Measurements from ENCODE around the gene ADGRL1.
A peak's percentile ranks its signal among the peaks of the same experiment; 100 is the strongest.
"Not testable (repeated sequence)": the region's sequence is repeated elsewhere in the genome, so short reads cannot be mapped to it uniquely, and the experiment has no call there.

The ADGRL1 gene

GRCh38 chr19:14209401-14209800 lies 3.4 kb upstream of the ADGRL1 start:
- H3K4me1 ChIP-seq (ENCODE audit: control insufficient read depth, insufficient read depth, low read length); H3K27me3 ChIP-seq (ENCODE audit: control insufficient read depth, insufficient read depth, low read length); H3K9ac ChIP-seq (ENCODE audit: low read depth, low read length); H3K36me3 ChIP-seq (ENCODE audit: control insufficient read depth, insufficient read depth, low read length); H3K9me3 ChIP-seq (ENCODE audit: control insufficient read depth, insufficient read depth, low read length): not testable (repeated sequence)
- peak overlapping the region; percentile 46 for H3K4me3 ChIP-seq (ENCODE audit: low read depth, low read length)

DNA sequence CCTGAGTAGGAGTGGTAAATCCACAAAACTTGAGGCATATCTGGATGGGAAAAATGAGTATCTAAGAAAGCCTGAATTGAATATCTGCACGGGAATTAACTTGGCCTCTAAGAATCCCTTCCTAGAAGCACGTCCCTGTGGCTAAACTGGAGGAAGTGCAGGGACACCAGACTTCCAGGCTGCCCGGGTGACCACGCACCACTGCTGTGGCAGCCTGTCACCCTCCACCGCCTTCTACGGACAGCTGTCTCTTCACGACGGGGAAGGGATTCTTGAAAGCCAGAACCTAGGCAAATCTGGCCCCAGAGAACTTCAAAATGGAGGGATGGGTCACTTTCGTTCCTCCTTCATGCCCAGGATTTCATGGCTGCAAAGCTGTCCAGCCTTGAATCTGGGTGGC lies 2.5 kb upstream of the ADGRL1 start:
- H3K36me3 ChIP-seq (ENCODE audit: control insufficient read depth, insufficient read depth, low read length); H3K9ac ChIP-seq (ENCODE audit: low read depth, low read length); H3K27me3 ChIP-seq (ENCODE audit: control insufficient read depth, insufficient read depth, low read length); H3K4me1 ChIP-seq (ENCODE audit: control insufficient read depth, insufficient read depth, low read length); H3K9me3 ChIP-seq (ENCODE audit: control insufficient read depth, insufficient read depth, low read length); H3K4me3 ChIP-seq (ENCODE audit: low read depth, low read length): not testable (repeated sequence)

GRCh38 chr19:14207796-14208195 lies 1.8 kb upstream of the ADGRL1 start:
- not testable (repeated sequence) for H3K9ac ChIP-seq (ENCODE audit: low read depth, low read length); H3K36me3 ChIP-seq (ENCODE audit: control insufficient read depth, insufficient read depth, low read length); H3K4me1 ChIP-seq (ENCODE audit: control insufficient read depth, insufficient read depth, low read length); H3K9me3 ChIP-seq (ENCODE audit: control insufficient read depth, insufficient read depth, low read length); H3K27me3 ChIP-seq (ENCODE audit: control insufficient read depth, insufficient read depth, low read length)
- H3K4me3 ChIP-seq (ENCODE audit: low read depth, low read length), result peak overlapping the region; percentile 62

DNA sequence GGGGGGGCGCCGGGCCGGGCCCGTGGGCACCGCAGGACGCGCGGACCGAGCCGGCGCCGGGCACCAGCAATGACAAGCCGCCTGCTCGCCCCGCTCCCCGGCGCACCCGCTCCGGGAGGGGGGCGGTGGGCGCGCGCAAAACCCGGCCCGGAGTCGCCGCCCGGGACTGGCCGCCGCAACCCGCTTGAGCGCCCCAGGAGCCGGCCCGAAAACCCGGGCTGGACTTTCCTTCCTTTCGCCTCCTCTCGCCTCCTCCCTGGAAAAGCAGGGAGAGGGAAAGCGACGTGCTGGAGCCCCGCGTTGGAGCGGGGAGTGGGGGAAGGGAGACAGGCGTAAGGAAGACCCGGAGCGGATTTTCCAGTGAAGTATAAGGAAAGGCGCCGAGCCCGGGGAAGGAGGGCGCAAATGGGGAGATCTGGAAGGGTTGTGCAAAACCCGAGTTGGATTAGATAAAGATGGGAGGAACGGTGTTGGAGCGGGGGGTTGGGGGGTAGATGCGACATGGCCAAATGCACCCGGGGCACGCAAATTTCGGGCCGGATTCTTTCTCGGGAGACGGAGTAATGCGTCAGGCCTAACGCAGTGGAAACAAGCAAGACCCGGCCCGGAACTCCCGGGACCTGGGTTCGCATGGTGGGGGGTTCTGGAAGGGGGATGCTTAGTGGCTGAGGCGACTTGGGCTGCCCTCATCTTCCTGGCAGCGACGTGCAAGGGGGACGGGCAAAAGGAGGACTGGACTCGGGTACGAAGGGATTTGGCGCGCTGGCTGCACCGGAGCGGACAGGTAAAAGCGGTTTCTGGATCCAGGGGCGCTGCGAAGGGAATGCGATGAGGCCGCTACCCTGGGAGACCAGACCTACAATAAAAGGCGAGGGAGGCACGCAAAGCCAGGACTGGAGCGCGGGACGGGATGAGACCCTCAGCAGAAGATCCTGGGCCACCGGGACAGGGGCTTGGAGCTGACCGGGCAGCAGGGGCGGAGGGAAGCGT lies 1.1 kb upstream of the ADGRL1 start:
- H3K9me3 ChIP-seq (ENCODE audit: control insufficient read depth, insufficient read depth, low read length); H3K36me3 ChIP-seq (ENCODE audit: control insufficient read depth, insufficient read depth, low read length); H3K27me3 ChIP-seq (ENCODE audit: control insufficient read depth, insufficient read depth, low read length); H3K4me1 ChIP-seq (ENCODE audit: control insufficient read depth, insufficient read depth, low read length): not testable (repeated sequence)
- Histone ChIP-seq H3K4me3 (ENCODE audit: low read depth, low read length) (peak overlapping the region; percentile 62), H3K9ac (ENCODE audit: low read depth, low read length) (peak overlapping the region; percentile 37)

DNA sequence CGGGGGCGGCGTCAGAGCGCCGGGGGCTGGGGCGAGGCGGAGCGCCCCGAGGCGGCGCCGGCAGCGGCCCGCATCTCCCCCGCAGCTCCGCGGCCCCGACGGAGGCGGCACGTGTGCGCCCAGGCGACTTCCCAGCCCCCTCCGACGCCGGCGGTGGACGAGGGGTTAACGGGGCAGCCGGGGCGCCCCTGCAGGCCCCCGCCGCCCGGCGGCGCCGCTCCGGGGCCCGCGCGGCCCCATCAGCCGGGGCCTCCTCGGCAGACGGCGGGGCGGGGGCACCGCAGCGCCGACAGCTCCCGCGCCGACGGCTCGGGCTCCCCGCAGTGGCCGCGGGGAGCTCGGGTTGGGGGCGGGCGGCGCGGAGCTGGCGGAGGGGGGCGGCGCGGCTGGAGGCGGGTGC lies 339 bp upstream of the ADGRL1 start:
- not testable (repeated sequence) for H3K4me3 ChIP-seq (ENCODE audit: low read depth, low read length); H3K9me3 ChIP-seq (ENCODE audit: control insufficient read depth, insufficient read depth, low read length); H3K27me3 ChIP-seq (ENCODE audit: control insufficient read depth, insufficient read depth, low read length); H3K9ac ChIP-seq (ENCODE audit: low read depth, low read length); H3K4me1 ChIP-seq (ENCODE audit: control insufficient read depth, insufficient read depth, low read length); H3K36me3 ChIP-seq (ENCODE audit: control insufficient read depth, insufficient read depth, low read length)

- H3K9ac ChIP-seq (ENCODE audit: low read depth, low read length), result peak overlapping the region; percentile 47
- not testable (repeated sequence) for H3K36me3 ChIP-seq (ENCODE audit: control insufficient read depth, insufficient read depth, low read length); H3K4me1 ChIP-seq (ENCODE audit: control insufficient read depth, insufficient read depth, low read length)
Observed at GRCh38 chr19:14204676-14205451, 1.1 kb downstream of the ADGRL1 start.

DNA sequence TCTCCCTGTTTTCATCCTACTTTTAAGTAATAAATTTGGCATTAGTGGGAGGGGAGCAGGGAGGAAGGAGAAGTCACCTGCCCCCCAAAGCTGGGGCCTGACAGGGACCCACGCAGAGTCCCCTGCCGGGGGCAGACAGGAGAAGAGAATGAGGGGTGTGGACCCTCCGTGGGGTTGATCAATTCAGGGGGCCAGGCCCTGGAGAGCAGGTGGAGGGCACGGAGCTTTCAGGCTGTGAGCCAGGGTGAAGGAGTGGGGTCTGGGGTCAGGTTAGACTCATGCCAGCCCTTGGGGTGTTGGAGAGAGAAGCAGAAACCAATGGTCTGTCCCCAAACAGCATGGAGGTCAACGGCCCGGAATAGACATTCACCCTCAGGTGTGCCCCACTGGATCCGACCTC lies 1.8 kb downstream of the ADGRL1 start:
- Histone ChIP-seq H3K4me3 (ENCODE audit: low read depth, low read length) (peak overlapping the region; percentile 88), H3K9ac (ENCODE audit: low read depth, low read length) (peak overlapping the region; percentile 47)

More at GRCh38 chr19:14204676-14205451, 1.1 kb downstream of the ADGRL1 start:
- H3K9me3 ChIP-seq (ENCODE audit: control insufficient read depth, insufficient read depth, low read length); H3K27me3 ChIP-seq (ENCODE audit: control insufficient read depth, insufficient read depth, low read length): not testable (repeated sequence)
- peak overlapping the region; percentile 88 for H3K4me3 ChIP-seq (ENCODE audit: low read depth, low read length)

DNA sequence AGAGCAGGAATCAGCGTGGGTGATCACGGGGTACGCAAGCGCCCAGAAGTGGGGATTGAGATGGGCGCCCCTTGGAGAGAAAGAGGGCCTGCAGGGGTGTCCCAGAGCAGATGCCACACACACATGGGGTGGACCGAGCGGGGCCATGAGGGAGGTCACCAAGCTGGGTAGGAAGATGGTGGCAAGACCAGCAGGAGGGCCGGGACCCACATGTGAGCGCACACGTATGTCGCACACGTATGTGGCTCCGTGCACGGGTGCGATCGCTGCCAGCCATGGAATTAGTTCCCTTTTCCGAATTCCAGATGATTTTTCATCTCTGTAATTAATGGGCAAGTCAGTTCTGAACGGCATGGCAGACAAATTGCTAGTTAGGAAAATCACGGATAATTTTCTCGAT lies 2.2 kb downstream of the ADGRL1 start:
- not testable (repeated sequence) for H3K27me3 ChIP-seq (ENCODE audit: control insufficient read depth, insufficient read depth, low read length); H3K4me1 ChIP-seq (ENCODE audit: control insufficient read depth, insufficient read depth, low read length); H3K36me3 ChIP-seq (ENCODE audit: control insufficient read depth, insufficient read depth, low read length); H3K9me3 ChIP-seq (ENCODE audit: control insufficient read depth, insufficient read depth, low read length); H3K9ac ChIP-seq (ENCODE audit: low read depth, low read length)
- peak overlapping the region; percentile 88 for H3K4me3 ChIP-seq (ENCODE audit: low read depth, low read length)

More for the DNA sequence above, 1.8 kb downstream of the ADGRL1 start:
- H3K9me3 ChIP-seq (ENCODE audit: control insufficient read depth, insufficient read depth, low read length); H3K36me3 ChIP-seq (ENCODE audit: control insufficient read depth, insufficient read depth, low read length); H3K27me3 ChIP-seq (ENCODE audit: control insufficient read depth, insufficient read depth, low read length); H3K4me1 ChIP-seq (ENCODE audit: control insufficient read depth, insufficient read depth, low read length): not testable (repeated sequence)

- Histone ChIP-seq H3K9me3 (ENCODE audit: control insufficient read depth, insufficient read depth, low read length) (no peaks in the 10 kb centered on the region), H3K36me3 (ENCODE audit: control insufficient read depth, insufficient read depth, low read length) (peaks cover under 1% of the 10 kb centered on the region)
Observed at GRCh38 chr19:14203177-14203576, 2.8 kb downstream of the ADGRL1 start.

GRCh38 chr19:14201481-14201880 lies 4.5 kb downstream of the ADGRL1 start:
- H3K9ac ChIP-seq (ENCODE audit: low read depth, low read length); H3K4me3 ChIP-seq (ENCODE audit: low read depth, low read length); H3K4me1 ChIP-seq (ENCODE audit: control insufficient read depth, insufficient read depth, low read length); H3K9me3 ChIP-seq (ENCODE audit: control insufficient read depth, insufficient read depth, low read length); H3K36me3 ChIP-seq (ENCODE audit: control insufficient read depth, insufficient read depth, low read length); H3K27me3 ChIP-seq (ENCODE audit: control insufficient read depth, insufficient read depth, low read length): not testable (repeated sequence)

More at GRCh38 chr19:14203177-14203576, 2.8 kb downstream of the ADGRL1 start:
- peaks cover 5% of the 10 kb centered on the region for H3K4me1 ChIP-seq (ENCODE audit: control insufficient read depth, insufficient read depth, low read length)
- H3K27me3 ChIP-seq (ENCODE audit: control insufficient read depth, insufficient read depth, low read length), result no peaks in the 10 kb centered on the region
- H3K4me3 ChIP-seq (ENCODE audit: low read depth, low read length), result peak overlapping the region; percentile 88
- no peak overlapping the region for H3K9ac ChIP-seq (ENCODE audit: low read depth, low read length)

- H3K4me1 ChIP-seq (ENCODE audit: control insufficient read depth, insufficient read depth, low read length); H3K9ac ChIP-seq (ENCODE audit: low read depth, low read length); H3K27me3 ChIP-seq (ENCODE audit: control insufficient read depth, insufficient read depth, low read length): not testable (repeated sequence)
Observed at GRCh38 chr19:14200147-14200841, 5.7 kb downstream of the ADGRL1 start.

More at GRCh38 chr19:14200147-14200841, 5.7 kb downstream of the ADGRL1 start:
- H3K4me3 ChIP-seq (ENCODE audit: low read depth, low read length); H3K36me3 ChIP-seq (ENCODE audit: control insufficient read depth, insufficient read depth, low read length); H3K9me3 ChIP-seq (ENCODE audit: control insufficient read depth, insufficient read depth, low read length): not testable (repeated sequence)

Measured in iPS-15b (cell line).